DND-41 (cell line): ENCODE measurements around the gene SNAI3.

ENCODE experiments used
- ATAC-seq: fragments of 200-7000 bp; cut with Tn5 transposase; 3 replicates; pipeline ENCODE4 v1.9.1; 2021; ENCODE audit warnings: low read depth; ENCODE audit not compliant: insufficient read depth
- DNase-seq: peaks from one replicate; pipeline ENCODE4 v3.0.0-alpha.2; 2020
- H2AFZ ChIP-seq: 2 replicates; pipeline ENCODE4 v1.6.0; 2012; ENCODE audit warnings: low read depth, low read length
- H3K27ac ChIP-seq: 2 replicates; pipeline ENCODE4 v1.5.1; 2012; ENCODE audit warnings: low read length, inconsistent platforms
- H3K27me3 ChIP-seq: fragments of 200-600 bp; sonication (generic); 2 replicates; pipeline ENCODE4 v1.6.0; 2012; ENCODE audit warnings: low read length, mild to moderate bottlenecking, inconsistent platforms; ENCODE audit not compliant: insufficient read depth, poor library complexity
- H3K36me3 ChIP-seq: 2 replicates; pipeline ENCODE4 v1.5.1; 2012; ENCODE audit warnings: low read length, inconsistent platforms; ENCODE audit not compliant: insufficient read depth
- H3K4me1 ChIP-seq: 2 replicates; pipeline ENCODE4 v1.5.1; 2012; ENCODE audit warnings: mild to moderate bottlenecking, low read length; ENCODE audit not compliant: insufficient read depth
- H3K4me2 ChIP-seq: 2 replicates; pipeline ENCODE4 v1.6.0; 2012; ENCODE audit warnings: mild to moderate bottlenecking, moderate library complexity, low read length, inconsistent platforms; ENCODE audit not compliant: insufficient read depth
- H3K4me3 ChIP-seq, 2 experiments: fragments of 200-600 bp in 1 of 2; shearing (Covaris generic) in 1 of 2; 2 replicates each; pipeline ENCODE4 v1.5.1; 2012 to 2016; ENCODE audit warnings: inconsistent platforms in 2 of 2, low read length in 2 of 2, mild to moderate bottlenecking in 2 of 2, low read depth in 1 of 2, moderate library complexity in 1 of 2
- H3K79me2 ChIP-seq: 2 replicates; pipeline ENCODE4 v1.6.0; 2012; ENCODE audit warnings: low read length, inconsistent platforms; ENCODE audit not compliant: insufficient read depth
- H3K9ac ChIP-seq: 2 replicates; pipeline ENCODE4 v1.6.0; 2012; ENCODE audit warnings: low read depth, mild to moderate bottlenecking, inconsistent platforms, low read length, moderate library complexity
- H3K9me3 ChIP-seq: 2 replicates; pipeline ENCODE4 v1.5.1; 2012; ENCODE audit warnings: low read length, moderate library complexity, mild to moderate bottlenecking, inconsistent platforms; ENCODE audit not compliant: insufficient read depth, severe bottlenecking
- H4K20me1 ChIP-seq: 2 replicates; pipeline ENCODE4 v1.6.0; 2012; ENCODE audit warnings: low read length; ENCODE audit not compliant: insufficient read depth
- CTCF ChIP-seq: IDR thresholded peaks from 2 replicates; pipeline ENCODE4 v1.5.1; 2012; ENCODE audit warnings: borderline replicate concordance, low read length, moderate library complexity, mild to moderate bottlenecking; ENCODE audit not compliant: poor library complexity, severe bottlenecking; ENCODE audit errors: extremely low read depth
- EZH2 ChIP-seq: IDR thresholded peaks from 3 replicates; pipeline ENCODE4 v1.6.1; 2012; ENCODE audit warnings: borderline replicate concordance, low read depth, mild to moderate bottlenecking, moderate library complexity, low read length, inconsistent platforms; ENCODE audit not compliant: severe bottlenecking

The SNAI3 gene

GRCh38 chr16:88657371-88657770, 28.9 kb downstream of the SNAI3 start:
- peaks cover 45% of the 10 kb centered on the region for H4K20me1 ChIP-seq
- H3K4me1 ChIP-seq, result peaks cover 15% of the 10 kb centered on the region
- no peak overlapping the region for H3K27ac ChIP-seq
- DNase-seq, result no peak
- TF ChIP-seq EZH2 (no peak), CTCF (no peak)
- H3K4me3 ChIP-seq, result no peak overlapping the region
- ATAC-seq, result no peak
- no peak overlapping the region for H3K9ac ChIP-seq
- H3K9me3 ChIP-seq, result no peaks in the 10 kb centered on the region
- no peak overlapping the region for H3K4me2 ChIP-seq
- no peaks in the 10 kb centered on the region for H3K27me3 ChIP-seq
- no peak overlapping the region for H2AFZ ChIP-seq
- peaks cover 70% of the 10 kb centered on the region for H3K36me3 ChIP-seq
- H3K79me2 ChIP-seq, result peaks cover 48% of the 10 kb centered on the region

DNA sequence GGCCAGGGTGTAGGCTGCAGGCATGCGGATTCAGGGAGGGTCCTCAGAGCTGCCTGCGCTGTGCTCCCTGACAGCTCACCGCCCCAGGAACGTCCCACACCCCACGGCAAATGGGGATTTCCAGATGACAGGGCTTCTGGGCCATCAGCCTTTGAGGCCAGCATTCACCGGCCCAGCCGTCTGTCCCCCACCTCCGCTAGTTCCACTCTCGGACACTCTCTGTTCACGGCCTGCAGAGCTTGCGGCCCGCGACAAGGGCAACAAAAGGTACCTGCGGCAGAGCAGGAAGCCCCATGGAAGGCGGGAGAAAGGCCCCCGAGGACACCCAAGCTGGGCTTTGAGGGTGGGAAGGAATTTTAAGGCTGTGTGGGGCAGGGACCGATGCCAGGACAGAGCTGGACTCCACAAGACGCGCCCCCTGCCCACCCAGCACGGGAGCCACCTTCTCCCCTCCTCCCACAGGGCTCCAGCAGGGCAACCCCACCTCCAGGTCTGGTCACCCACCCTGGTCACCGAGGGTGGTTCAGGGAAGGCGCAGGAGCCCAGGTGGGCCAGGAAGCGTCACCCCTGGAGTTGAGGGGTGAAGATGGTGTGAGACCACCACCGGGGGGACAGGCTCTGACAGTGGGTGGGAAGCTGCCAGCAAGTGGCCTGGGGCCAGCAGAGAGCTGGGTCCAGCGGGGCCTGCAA, 29.9 kb downstream of the SNAI3 start:
- H3K27me3 ChIP-seq, result no peaks in the 10 kb centered on the region
- peaks cover 11% of the 10 kb centered on the region for H3K4me1 ChIP-seq
- TF ChIP-seq EZH2 (no peak), CTCF (no peak)
- H3K36me3 ChIP-seq, result peaks cover 79% of the 10 kb centered on the region
- no peak overlapping the region for H3K4me2 ChIP-seq
- H3K9ac ChIP-seq, result no peak overlapping the region
- H3K79me2 ChIP-seq, result peaks cover 39% of the 10 kb centered on the region
- no peak overlapping the region for H3K27ac ChIP-seq
- peaks cover 46% of the 10 kb centered on the region for H4K20me1 ChIP-seq
- DNase-seq (no peak), ATAC-seq (no peak)
- H3K9me3 ChIP-seq, result no peaks in the 10 kb centered on the region
- no peak overlapping the region for H3K4me3 ChIP-seq
- no peak overlapping the region for H2AFZ ChIP-seq

GRCh38 chr16:88655733-88656281, 30.5 kb downstream of the SNAI3 start:
- Histone ChIP-seq H3K36me3 (peaks cover 82% of the 10 kb centered on the region), H3K4me1 (peaks cover 10% of the 10 kb centered on the region), H4K20me1 (peaks cover 50% of the 10 kb centered on the region), H3K27me3 (no peaks in the 10 kb centered on the region), H2AFZ (no peak overlapping the region), H3K79me2 (peaks cover 33% of the 10 kb centered on the region), H3K9ac (no peak overlapping the region), H3K27ac (no peak overlapping the region), H3K9me3 (no peaks in the 10 kb centered on the region), H3K4me3 (no peak overlapping the region), H3K4me2 (no peak overlapping the region)
- TF ChIP-seq CTCF, result no peak
- no peak for TF ChIP-seq EZH2
- no peak for DNase-seq
- ATAC-seq, result no peak
